ENCODE results near the gene DLL4.

DLL4 gene

GRCh38 chr15:40986820-40987219 lies 57.7 kb downstream of the DLL4 start:
- no peak for DNase-seq (ENCODE audit: low read depth in 2 of 2, low spot score in 1 of 2)

- DNase-seq (ENCODE audit: low read depth in 2 of 2, low spot score in 1 of 2): no peak
Measured at GRCh38 chr15:40988156-40988555, 59.0 kb downstream of the DLL4 start.

Data from stimulated activated CD8-positive, alpha-beta memory T cell treated with anti-CD3 and anti-CD28 coated beads, Interleukin-4, amount 100 ng/mL, for 4 hours (primary cell).